K562 (cell line): ENCODE data around the gene CACNG1. TPM values are rescaled to one million over a fixed set of nuclear protein-coding genes. Genes with fewer than 3 reads are reported as not detected.

Source experiments
- ATAC-seq: fragments of 200-7000 bp; cut with Tn5 transposase; 3 replicates; pipeline ENCODE4 v1.9.1; 2020; ENCODE audit warnings: moderate library complexity
- Bru-seq: library from RNA; stranded (reverse); fragments of 400-500 nt; gene quantifications from one replicate; lab custom pipeline; 2021; lab: Mats Ljungman, UMichigan
- BruChase-seq, 2 experiments: library from RNA; stranded (reverse); fragments of 400-500 nt; gene quantifications; one replicate each; lab custom pipeline; 2021; lab: Mats Ljungman, UMichigan
- BruUV-seq: library from RNA; stranded (reverse); fragments of 400-500 nt; replicated peaks from 2 replicates; lab custom pipeline; 2021; lab: Mats Ljungman, UMichigan
- CTCF ChIA-PET: fragments of 300-600 bp; formaldehyde crosslinking; extraction: SDS; loops from one replicate; lab custom pipeline; 2021; ENCODE audit warnings: low intra/inter-chr PET ratio; lab: Yijun Ruan, JAX
- POLR2A ChIA-PET: fragments of 300-600, 350-650 bp; sonication (Branson Sonifier 250); formaldehyde crosslinking; extraction: SDS; loops from one replicate; lab custom pipeline; 2021; ENCODE audit warnings: antibody characterized with exemption, inconsistent platforms; lab: Yijun Ruan, JAX
- DNase-seq, 4 experiments: peaks; one replicate each; pipeline versions ENCODE4 v3.0.0 to v3.0.0-alpha.2; 2011 to 2018; ENCODE audit warnings: low spot score in 3 of 4, mixed read lengths in 3 of 4; ENCODE audit errors: extremely low read depth in 1 of 4
- FAIRE-seq: peaks from 2 replicates; lab custom pipeline; 2011; peaks lifted over from hg19 to GRCh38; lab: Jason Lieb, UNC
- H2AFZ ChIP-seq: 2 replicates; pipeline ENCODE4 v1.6.0; 2011; ENCODE audit warnings: low read depth, low read length, control low read depth, inconsistent platforms
- H3K27ac ChIP-seq: fragments of 200-600 bp; 3 replicates; pipeline ENCODE4 v1.8.0; 2011; ENCODE audit warnings: low read depth, mild to moderate bottlenecking, control low read depth, inconsistent platforms, low read length, moderate library complexity, mixed read lengths; ENCODE audit errors: extremely low read depth
- H3K27me3 ChIP-seq, 2 experiments: fragments of 300-600 bp in 1 of 2; 2 replicates in 1 of 2; 3 replicates in 1 of 2; pipeline versions ENCODE4 v1.6.0 to v1.8.0; 2011; ENCODE audit warnings: inconsistent platforms in 2 of 2, low read length in 2 of 2, mild to moderate bottlenecking in 1 of 2, mixed read lengths in 1 of 2, moderate library complexity in 1 of 2; ENCODE audit not compliant: control insufficient read depth in 2 of 2, insufficient read depth in 2 of 2
- H3K36me3 ChIP-seq: fragments of 300-600 bp; 3 replicates; pipeline ENCODE4 v1.8.0; 2011; ENCODE audit warnings: mild to moderate bottlenecking, low read length, inconsistent platforms; ENCODE audit not compliant: control insufficient read depth, insufficient read depth
- H3K4me1 ChIP-seq, 2 experiments: fragments of 200-600 bp in 1 of 2; replicated peaks in 1 of 2; 2 replicates in 1 of 2; 3 replicates in 1 of 2; pipeline versions ENCODE4 v1.5.1 to v1.8.0; 2011; ENCODE audit warnings: inconsistent platforms in 2 of 2, low read length in 2 of 2, mild to moderate bottlenecking in 1 of 2, mixed read lengths in 1 of 2, moderate library complexity in 1 of 2; ENCODE audit not compliant: control insufficient read depth in 2 of 2, insufficient read depth in 2 of 2
- H3K4me2 ChIP-seq: 2 replicates; pipeline ENCODE4 v1.6.1; 2011; ENCODE audit warnings: low read length, control low read depth, inconsistent platforms, mixed read lengths; ENCODE audit not compliant: insufficient read depth
- H3K4me3 ChIP-seq: fragments of 200-600 bp; sonication (generic), shearing (Covaris generic); 2 replicates; pipeline ENCODE4 v1.5.1; 2016; ENCODE audit warnings: control low read depth, inconsistent platforms
- H3K79me2 ChIP-seq: fragments of 200-600 bp; 3 replicates; pipeline ENCODE4 v1.8.0; 2011; ENCODE audit warnings: low read length, inconsistent platforms; ENCODE audit not compliant: control insufficient read depth, insufficient read depth
- H3K9ac ChIP-seq, 2 experiments: 2 replicates each; pipeline versions ENCODE4 v1.6.0 to v1.6.1; 2011; ENCODE audit warnings: low read depth in 2 of 2, low read length in 2 of 2, control low read depth in 1 of 2, inconsistent platforms in 1 of 2, mild to moderate bottlenecking in 1 of 2, mixed read lengths in 1 of 2; ENCODE audit not compliant: insufficient read depth in 1 of 2
- H3K9me1 ChIP-seq: one replicate; pipeline ENCODE4 v1.6.0; 2011; ENCODE audit warnings: inconsistent platforms, mild to moderate bottlenecking, low read length, moderate library complexity; ENCODE audit not compliant: control insufficient read depth, insufficient read depth
- H3K9me3 ChIP-seq: replicated peaks from 2 replicates; pipeline ENCODE4 v1.5.1; 2011; ENCODE audit warnings: low read depth, low read length, inconsistent platforms; ENCODE audit not compliant: control insufficient read depth, insufficient read depth
- H4K20me1 ChIP-seq: replicated peaks from 2 replicates; pipeline ENCODE4 v1.6.1; 2011; ENCODE audit warnings: low read length, inconsistent platforms, mixed read lengths; ENCODE audit not compliant: control insufficient read depth, insufficient read depth
- LEF1 ChIP-seq: fragments of 450-650 bp; IDR thresholded peaks from 2 replicates; pipeline ENCODE4 v1.6.1; 2016; ENCODE audit warnings: mild to moderate bottlenecking
- NBN ChIP-seq: fragments of 450-650 bp; IDR thresholded peaks from 2 replicates; pipeline ENCODE4 v1.6.1; 2016; ENCODE audit warnings: low read depth, mild to moderate bottlenecking
- PREB ChIP-seq: sonication (generic); formaldehyde crosslinking; IDR thresholded peaks from 2 replicates; pipeline ENCODE4 v1.8.1; 2023; ENCODE audit warnings: mild to moderate bottlenecking, missing genetic modification reagents
- RCOR1 ChIP-seq, 2 experiments: IDR thresholded peaks; 2 replicates each; pipeline ENCODE4 v1.6.1; 2012; ENCODE audit warnings: low read depth in 2 of 2, low read length in 2 of 2, borderline replicate concordance in 1 of 2, improper control_type of control experiment in 1 of 2
- STAT5A ChIP-seq: IDR thresholded peaks from 2 replicates; pipeline ENCODE4 v1.6.1; 2012; ENCODE audit warnings: low read length, inconsistent platforms, borderline replicate concordance
- U2AF2 ChIP-seq: fragments of 200-400 bp; formaldehyde crosslinking; optimal IDR thresholded peaks from 2 replicates; pipeline ENCODE3; 2017; ENCODE audit warnings: low read depth, mild to moderate bottlenecking, low read length
- WGBS: fragments of 100-300 bp; shearing (Covaris generic); methylation state at CpG from one replicate; pipeline ENCODE4 v1.1.6; 2016; ENCODE audit warnings: low coverage, mixed read lengths; ENCODE audit not compliant: insufficient coverage; ENCODE audit errors: missing lambda C conversion rate; 5-methylcytosine and 5-hydroxymethylcytosine counted together
- in situ Hi-C: fragments of 300-500 bp; cut with MboI; formaldehyde crosslinking; loops from 4 replicates; pipeline ENCODE4 v1.15.0; 2018; ENCODE audit warnings: inconsistent platforms, mixed read lengths
- intact Hi-C: fragments of 100-400 bp; cut with micrococcal nuclease; formaldehyde crosslinking; loops from 2 replicates; pipeline ENCODE4 v1.14.2; 2022
- long read RNA-seq, 3 experiments: library from polyadenylated mRNA in 2 of 3; library from RNA in 1 of 3; unstranded in 2 of 3; stranded (forward) in 1 of 3; transcript quantifications; one replicate each; pipeline ENCODE4 v2.0.0, GENCODE V29; 2019 to 2022
- polyA minus RNA-seq, 3 experiments: library from RNA; depleted of rRNA, polyadenylated mRNA; stranded (reverse); fragments of >200 nt; gene quantifications; 2 replicates each; pipeline ENCODE4 v1.2.3, GENCODE V29; 2011
- polyA plus RNA-seq, 8 experiments: library from polyadenylated mRNA; depleted of rRNA in 4 of 8; stranded (reverse) in 5 of 8; unstranded in 3 of 8; fragments of >200 nt; fragmentation: Nextera tagmentation in 2 of 8; fragmentation: Illumina TruSeq in 1 of 8; extraction: Ambion mirVana in 2 of 8; extraction: Trizol in 1 of 8; gene quantifications; 2 replicates each; pipeline versions ENCODE4 v1.2.1 to v1.2.3, GENCODE V29; 2011 to 2014; ENCODE audit warnings: inconsistent platforms in 1 of 8, missing spikeins in 1 of 8
- total RNA-seq, 7 experiments: library from RNA; depleted of rRNA in 6 of 7; stranded (reverse); fragments of >200 nt in 6 of 7; fragmentation: Illumina TruSeq in 2 of 7; extraction: Trizol in 2 of 7; gene quantifications; 2 replicates each; pipeline versions ENCODE4 v1.2.1 to v1.2.3, GENCODE V29; 2011 to 2021; ENCODE audit warnings: low replicate concordance in 1 of 7
- TF ChIP-seq, protein P1 (sequence below): fragments of 450-650 bp; conservative IDR thresholded peaks from 2 replicates; pipeline ENCODE4 v1.6.1; 2016; ENCODE audit warnings: missing genetic modification characterization, low read depth, mild to moderate bottlenecking, control low read depth, missing compliant biosample characterization
- TF ChIP-seq, protein P2 (sequence below), 2 experiments: IDR thresholded peaks; 2 replicates each; pipeline ENCODE4 v1.6.1; 2012; ENCODE audit warnings: improper control_type of control experiment in 2 of 2, low read depth in 2 of 2, low read length in 2 of 2, borderline replicate concordance in 1 of 2
- TF ChIP-seq, protein P3 (sequence below): sonication (generic); formaldehyde crosslinking; IDR thresholded peaks from 2 replicates; pipeline ENCODE4 v1.8.1; 2023; ENCODE audit warnings: mild to moderate bottlenecking, missing genetic modification reagents

Gene CACNG1
- not detected in 2 replicates for total RNA-seq (2011; cell fraction: chromatin; rRNA removed; ENCODE audit: low replicate concordance)
- not detected in 2 replicates for total RNA-seq (2011; cell fraction: nucleolus; rRNA removed)
- not detected in 2 replicates for total RNA-seq (2011; cell fraction: nucleoplasm; rRNA removed)
- not detected in 2 replicates for total RNA-seq (2014; rRNA removed)
- not detected in 2 replicates for total RNA-seq (2014; rRNA removed; fragmentation: Illumina TruSeq; extraction: Trizol)
- not detected in 2 replicates for total RNA-seq (2015; rRNA removed; fragmentation: Illumina TruSeq; extraction: Trizol)
- not detected in 2 replicates for total RNA-seq (2021)
- polyA plus RNA-seq (2011; rRNA removed), result not detected in 2 replicates
- not detected in 2 replicates for polyA plus RNA-seq (2011; cell fraction: cytosol; rRNA removed)
- not detected in 2 replicates for polyA plus RNA-seq (2011; cell fraction: nucleus; rRNA removed)
- polyA plus RNA-seq (2012), result not detected in 2 replicates
- polyA plus RNA-seq (2014; fragmentation: Illumina TruSeq; extraction: Trizol), result not detected in 2 replicates
- not detected for polyA plus RNA-seq (2014; fragmentation: Nextera tagmentation; extraction: Ambion mirVana)
- not detected in 2 replicates for polyA plus RNA-seq (2014; rRNA removed)
- not detected in 2 replicates for polyA minus RNA-seq (2011; rRNA and poly(A)+ RNA removed)
- not detected in 2 replicates for polyA minus RNA-seq (2011; cell fraction: cytosol; rRNA and poly(A)+ RNA removed)
- not detected in 2 replicates for polyA minus RNA-seq (2011; cell fraction: nucleus; rRNA and poly(A)+ RNA removed)
- Bru-seq, nascent RNA, result not detected
- not detected for BruChase-seq, experiment 1, labeled RNA remaining after a 2-hour chase
- not detected for BruChase-seq, experiment 2, labeled RNA remaining after a 6-hour chase
- long read RNA-seq, experiment 1, result 0 reads
- long read RNA-seq, experiment 2, result 0 reads
- long read RNA-seq, experiment 3, result 0 reads

DNA sequence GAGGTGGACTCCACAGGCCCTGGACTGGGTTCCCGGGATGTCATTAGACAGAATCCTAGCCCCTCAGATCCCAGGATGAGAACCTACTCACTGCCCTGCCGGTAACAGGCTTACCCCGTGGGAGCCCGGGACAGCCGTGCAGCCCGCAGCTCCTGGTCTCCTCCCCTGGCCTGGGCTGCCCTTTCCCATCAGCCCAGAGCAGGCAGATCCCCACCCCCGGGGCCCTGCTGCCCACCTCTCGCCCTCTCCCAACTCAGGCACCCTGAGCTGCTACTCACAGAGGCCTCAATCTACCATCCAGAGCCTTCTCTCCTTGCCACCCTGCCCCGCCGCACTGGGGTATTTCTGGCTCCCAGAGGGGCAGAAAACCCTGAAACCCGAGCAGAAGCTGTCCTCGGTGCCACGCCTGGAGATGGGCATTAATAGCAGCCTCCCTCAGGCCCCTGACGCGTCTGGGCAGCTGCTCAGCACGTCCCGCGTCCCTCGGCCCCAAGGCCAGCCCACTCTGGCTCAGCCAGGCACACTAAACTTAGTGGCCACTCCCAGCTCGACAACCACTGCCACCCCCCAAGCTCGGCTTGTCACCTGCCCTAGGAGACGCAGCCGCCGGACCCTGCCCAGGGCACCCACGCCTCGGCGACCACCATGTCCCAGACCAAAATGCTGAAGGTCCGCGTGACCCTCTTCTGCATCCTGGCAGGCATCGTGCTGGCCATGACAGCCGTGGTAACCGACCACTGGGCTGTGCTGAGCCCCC lies at the start of gene CACNG1:
TSS of gene CACNG1 (plus strand) at position 539 of the 757 bp plus-strand sequence. CDS start at position 646, 107 bp downstream.
- ChIA-PET POLR2A (interaction anchor here (0.6 to 1.5 kb wide), 3 partner anchors 25 to 175 kb away, joined by 3 read pairs; no protein-coding TSS in a partner anchor), CTCF (no interaction called here)
- no peak within 1 kb of the TSS for H3K27ac ChIP-seq
- no peak within 1 kb of the TSS for H3K4me2 ChIP-seq
- H3K9me1 ChIP-seq, result no peaks in the 10 kb centered on the region
- H3K9ac ChIP-seq, result no peak within 1 kb of the TSS
- BruUV-seq, result no TSS peak
- no peaks in the 10 kb centered on the region for H3K79me2 ChIP-seq
- H3K27me3 ChIP-seq, result peaks cover 29 to 69% of the 10 kb centered on the region in 2 experiments
- no peak for FAIRE-seq
- no peaks in the 10 kb centered on the region for H3K9me3 ChIP-seq
- no peak; the same call in 1 of the 3 replicates for ATAC-seq
- no peaks in the 10 kb centered on the region for H3K36me3 ChIP-seq
- peaks cover 0 to 8% of the 10 kb centered on the region in 2 experiments; a peak in 2 of 5 replicates for H3K4me1 ChIP-seq
- no peak within 1 kb of the TSS for H2AFZ ChIP-seq
- intact Hi-C loops, result no loop called here
- H3K4me3 ChIP-seq, result no peak within 1 kb of the TSS
- H4K20me1 ChIP-seq, result no peaks in the 10 kb centered on the region
- no peak for DNase-seq
- 3% methylated on average over 29 of the region's 32 CpGs for WGBS
- in situ Hi-C loops, result no loop called here
- TF ChIP-seq, protein P1, sequence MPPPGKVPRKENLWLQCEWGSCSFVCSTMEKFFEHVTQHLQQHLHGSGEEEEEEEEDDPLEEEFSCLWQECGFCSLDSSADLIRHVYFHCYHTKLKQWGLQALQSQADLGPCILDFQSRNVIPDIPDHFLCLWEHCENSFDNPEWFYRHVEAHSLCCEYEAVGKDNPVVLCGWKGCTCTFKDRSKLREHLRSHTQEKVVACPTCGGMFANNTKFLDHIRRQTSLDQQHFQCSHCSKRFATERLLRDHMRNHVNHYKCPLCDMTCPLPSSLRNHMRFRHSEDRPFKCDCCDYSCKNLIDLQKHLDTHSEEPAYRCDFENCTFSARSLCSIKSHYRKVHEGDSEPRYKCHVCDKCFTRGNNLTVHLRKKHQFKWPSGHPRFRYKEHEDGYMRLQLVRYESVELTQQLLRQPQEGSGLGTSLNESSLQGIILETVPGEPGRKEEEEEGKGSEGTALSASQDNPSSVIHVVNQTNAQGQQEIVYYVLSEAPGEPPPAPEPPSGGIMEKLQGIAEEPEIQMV (tag), result no peak
- TF ChIP-seq, protein P2, sequence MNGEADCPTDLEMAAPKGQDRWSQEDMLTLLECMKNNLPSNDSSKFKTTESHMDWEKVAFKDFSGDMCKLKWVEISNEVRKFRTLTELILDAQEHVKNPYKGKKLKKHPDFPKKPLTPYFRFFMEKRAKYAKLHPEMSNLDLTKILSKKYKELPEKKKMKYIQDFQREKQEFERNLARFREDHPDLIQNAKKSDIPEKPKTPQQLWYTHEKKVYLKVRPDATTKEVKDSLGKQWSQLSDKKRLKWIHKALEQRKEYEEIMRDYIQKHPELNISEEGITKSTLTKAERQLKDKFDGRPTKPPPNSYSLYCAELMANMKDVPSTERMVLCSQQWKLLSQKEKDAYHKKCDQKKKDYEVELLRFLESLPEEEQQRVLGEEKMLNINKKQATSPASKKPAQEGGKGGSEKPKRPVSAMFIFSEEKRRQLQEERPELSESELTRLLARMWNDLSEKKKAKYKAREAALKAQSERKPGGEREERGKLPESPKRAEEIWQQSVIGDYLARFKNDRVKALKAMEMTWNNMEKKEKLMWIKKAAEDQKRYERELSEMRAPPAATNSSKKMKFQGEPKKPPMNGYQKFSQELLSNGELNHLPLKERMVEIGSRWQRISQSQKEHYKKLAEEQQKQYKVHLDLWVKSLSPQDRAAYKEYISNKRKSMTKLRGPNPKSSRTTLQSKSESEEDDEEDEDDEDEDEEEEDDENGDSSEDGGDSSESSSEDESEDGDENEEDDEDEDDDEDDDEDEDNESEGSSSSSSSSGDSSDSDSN (IDR thresholded peaks at IDR 0.05; ENCODE audit: borderline replicate concordance in 1 of 2, low read depth in 2 of 2, low read length in 2 of 2), result no peak
- no peak for TF ChIP-seq PREB (CRISPR knock-in tag)
- no peak for TF ChIP-seq STAT5A
- TF ChIP-seq, protein P3, sequence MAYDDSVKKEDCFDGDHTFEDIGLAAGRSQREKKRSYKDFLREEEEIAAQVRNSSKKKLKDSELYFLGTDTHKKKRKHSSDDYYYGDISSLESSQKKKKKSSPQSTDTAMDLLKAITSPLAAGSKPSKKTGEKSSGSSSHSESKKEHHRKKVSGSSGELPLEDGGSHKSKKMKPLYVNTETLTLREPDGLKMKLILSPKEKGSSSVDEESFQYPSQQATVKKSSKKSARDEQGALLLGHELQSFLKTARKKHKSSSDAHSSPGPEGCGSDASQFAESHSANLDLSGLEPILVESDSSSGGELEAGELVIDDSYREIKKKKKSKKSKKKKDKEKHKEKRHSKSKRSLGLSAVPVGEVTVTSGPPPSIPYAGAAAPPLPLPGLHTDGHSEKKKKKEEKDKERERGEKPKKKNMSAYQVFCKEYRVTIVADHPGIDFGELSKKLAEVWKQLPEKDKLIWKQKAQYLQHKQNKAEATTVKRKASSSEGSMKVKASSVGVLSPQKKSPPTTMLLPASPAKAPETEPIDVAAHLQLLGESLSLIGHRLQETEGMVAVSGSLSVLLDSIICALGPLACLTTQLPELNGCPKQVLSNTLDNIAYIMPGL (CRISPR knock-in tag), result no peak
- no peak for TF ChIP-seq NBN
- no peak for TF ChIP-seq U2AF2
- no peak for TF ChIP-seq LEF1
- TF ChIP-seq RCOR1 (IDR thresholded peaks at IDR 0.05; ENCODE audit: borderline replicate concordance in 1 of 2, low read depth in 2 of 2, low read length in 2 of 2), result no peak
